Fibroblast of lung (primary cell): ENCODE results near the gene CIZ1.
A peak's percentile ranks its signal among the peaks of the same experiment; 100 is the strongest.

Experiments
- EZH2 ChIP-seq: IDR thresholded peaks from 2 replicates; pipeline ENCODE4 v1.5.1; 2012; ENCODE audit warnings: low read length, control low read depth, mild to moderate bottlenecking; ENCODE audit errors: missing control alignments
- TF ChIP-seq, protein P1 (sequence below), 2 donors: IDR thresholded peaks in 1 of 2; conservative IDR thresholded peaks in 1 of 2; 1 replicate in 1 of 2; 2 replicates in 1 of 2; pipeline ENCODE4 v1.5.1; 2011 to 2012; ENCODE audit warnings: low read length in 2 of 2, control low read depth in 1 of 2, inconsistent platforms in 1 of 2, low read depth in 1 of 2, mild to moderate bottlenecking in 1 of 2

- TF ChIP-seq, protein P1, sequence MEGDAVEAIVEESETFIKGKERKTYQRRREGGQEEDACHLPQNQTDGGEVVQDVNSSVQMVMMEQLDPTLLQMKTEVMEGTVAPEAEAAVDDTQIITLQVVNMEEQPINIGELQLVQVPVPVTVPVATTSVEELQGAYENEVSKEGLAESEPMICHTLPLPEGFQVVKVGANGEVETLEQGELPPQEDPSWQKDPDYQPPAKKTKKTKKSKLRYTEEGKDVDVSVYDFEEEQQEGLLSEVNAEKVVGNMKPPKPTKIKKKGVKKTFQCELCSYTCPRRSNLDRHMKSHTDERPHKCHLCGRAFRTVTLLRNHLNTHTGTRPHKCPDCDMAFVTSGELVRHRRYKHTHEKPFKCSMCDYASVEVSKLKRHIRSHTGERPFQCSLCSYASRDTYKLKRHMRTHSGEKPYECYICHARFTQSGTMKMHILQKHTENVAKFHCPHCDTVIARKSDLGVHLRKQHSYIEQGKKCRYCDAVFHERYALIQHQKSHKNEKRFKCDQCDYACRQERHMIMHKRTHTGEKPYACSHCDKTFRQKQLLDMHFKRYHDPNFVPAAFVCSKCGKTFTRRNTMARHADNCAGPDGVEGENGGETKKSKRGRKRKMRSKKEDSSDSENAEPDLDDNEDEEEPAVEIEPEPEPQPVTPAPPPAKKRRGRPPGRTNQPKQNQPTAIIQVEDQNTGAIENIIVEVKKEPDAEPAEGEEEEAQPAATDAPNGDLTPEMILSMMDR (conservative IDR thresholded peaks at IDR 0.05 in 1 of 2, IDR thresholded peaks at IDR 0.05 in 1 of 2; ENCODE audit: low read depth in 1 of 2, low read length in 2 of 2) = peak in 1 of 2 donors; percentile 6
- TF ChIP-seq EZH2 = no peak
Measured at GRCh38 chr9:128203707-128204551, 12.6 kb upstream of the CIZ1 start.
